ENCODE results near the gene CNGB1. TPM values are rescaled to one million over a fixed set of nuclear protein-coding genes. Genes with fewer than 3 reads are reported as not detected.

The CNGB1 gene
- total and polyA plus RNA-seq, 8 donors = 0.03 to 0.43 (median 0.05) TPM; not detected in 3

GRCh38 chr16:57959121-57959520, 11.8 kb downstream of the CNGB1 start:
- H3K4me3 ChIP-seq = no peak overlapping the region
- H3K36me3 ChIP-seq = no peaks in the 10 kb centered on the region
- no peak for TF ChIP-seq CTCF (IDR thresholded peaks at IDR 0.05)
- no peak overlapping the region for H3K27ac ChIP-seq
- ATAC-seq = no peak
- H3K9me3 ChIP-seq = no peaks in the 10 kb centered on the region
- FAIRE-seq = no peak
- H3K27me3 ChIP-seq = no peaks in the 10 kb centered on the region
- H3K4me1 ChIP-seq = no peaks in the 10 kb centered on the region
- no peak for DNase-seq
- intact Hi-C loops (cut with DNase I) = no loop called here
- WGBS, 2 donors = 86 to 93% methylated on average over 8 of the region's 8 CpGs

GRCh38 chr16:57958544-57958943, 12.4 kb downstream of the CNGB1 start:
- intact Hi-C loops (cut with DNase I) = no loop called here
- WGBS, 2 donors = 71 to 72% methylated on average over 5 to 6 of the region's 6 CpGs
- no peak for TF ChIP-seq CTCF (IDR thresholded peaks at IDR 0.05)
- no peaks in the 10 kb centered on the region for H3K4me1 ChIP-seq
- no peaks in the 10 kb centered on the region for H3K27me3 ChIP-seq
- no peaks in the 10 kb centered on the region for H3K36me3 ChIP-seq
- no peak for DNase-seq
- ATAC-seq = no peak
- FAIRE-seq = no peak
- no peaks in the 10 kb centered on the region for H3K9me3 ChIP-seq
- no peak overlapping the region for H3K27ac ChIP-seq
- no peak overlapping the region for H3K4me3 ChIP-seq

GRCh38 chr16:57957673-57958392, 13.1 kb downstream of the CNGB1 start:
- no peak for FAIRE-seq
- intact Hi-C loops (cut with DNase I) = no loop called here
- 85 to 90% methylated on average over 8 of the region's 8 CpGs for WGBS, 2 donors
- no peak for DNase-seq
- Histone ChIP-seq H3K9me3 (no peaks in the 10 kb centered on the region), H3K36me3 (no peaks in the 10 kb centered on the region), H3K27me3 (no peaks in the 10 kb centered on the region), H3K27ac (no peak overlapping the region), H3K4me3 (no peak overlapping the region), H3K4me1 (no peaks in the 10 kb centered on the region)
- no peak for TF ChIP-seq CTCF (IDR thresholded peaks at IDR 0.05)
- no peak for ATAC-seq

- no peak for TF ChIP-seq CTCF (IDR thresholded peaks at IDR 0.05)
- intact Hi-C loops (cut with DNase I) = no loop called here
- H3K4me1 ChIP-seq = no peaks in the 10 kb centered on the region
- WGBS, 2 donors = 59 to 61% methylated on average over 8 of the region's 8 CpGs
- no peaks in the 10 kb centered on the region for H3K9me3 ChIP-seq
- H3K27me3 ChIP-seq = no peaks in the 10 kb centered on the region
- no peaks in the 10 kb centered on the region for H3K36me3 ChIP-seq
- no peak overlapping the region for H3K4me3 ChIP-seq
- FAIRE-seq = no peak
- DNase-seq = no peak
- ATAC-seq = no peak
- no peak overlapping the region for H3K27ac ChIP-seq
These were observed 13.8 kb downstream of the CNGB1 start for GRCh38 chr16:57956924-57957672.
